ENCODE data around the gene TLN1.

The TLN1 gene

DNA sequence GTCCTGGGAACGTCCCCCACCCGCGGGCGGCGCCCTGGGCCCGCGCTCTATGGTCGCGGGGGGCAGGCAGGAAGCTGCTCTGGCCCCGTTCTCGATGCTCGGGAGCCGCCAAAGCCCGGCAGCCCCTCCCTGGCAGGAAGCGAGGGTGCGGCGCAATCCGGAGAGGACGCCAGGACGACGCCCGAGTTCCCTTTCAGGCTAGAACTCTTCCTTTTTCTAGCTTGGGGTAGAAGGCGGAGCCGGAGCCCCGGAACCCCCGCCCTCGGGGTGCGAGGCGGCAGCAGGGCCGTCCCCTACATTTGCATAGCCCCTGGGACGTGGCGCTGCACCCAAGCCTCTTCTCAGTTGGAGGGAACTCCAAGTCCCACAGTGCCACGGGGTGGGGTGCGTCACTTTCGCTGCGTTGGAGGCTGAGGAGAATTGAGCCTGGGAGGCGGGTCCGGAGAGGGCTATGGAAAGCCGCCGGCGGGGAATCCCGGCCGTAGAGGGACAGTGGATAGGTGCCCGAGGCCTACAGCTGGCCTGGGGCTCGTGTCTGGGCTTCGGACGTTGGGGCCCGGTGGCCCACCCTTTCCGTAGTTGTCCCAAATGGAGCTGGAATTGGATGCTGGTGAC is at the start of gene TLN1, which contains the start of gene CREB3:
Gene TLN1, minus strand, starts transcription at position 11 of the 615 bp plus-strand sequence. CDS start 6,501 bp downstream, outside the sequence.
Gene CREB3, plus strand, starts transcription at position 482 of the 615 bp plus-strand sequence. Its CDS starts 107 bp downstream, at position 589.
- DNase-seq (ENCODE audit: low read depth) = peak; percentile 94

DNA sequence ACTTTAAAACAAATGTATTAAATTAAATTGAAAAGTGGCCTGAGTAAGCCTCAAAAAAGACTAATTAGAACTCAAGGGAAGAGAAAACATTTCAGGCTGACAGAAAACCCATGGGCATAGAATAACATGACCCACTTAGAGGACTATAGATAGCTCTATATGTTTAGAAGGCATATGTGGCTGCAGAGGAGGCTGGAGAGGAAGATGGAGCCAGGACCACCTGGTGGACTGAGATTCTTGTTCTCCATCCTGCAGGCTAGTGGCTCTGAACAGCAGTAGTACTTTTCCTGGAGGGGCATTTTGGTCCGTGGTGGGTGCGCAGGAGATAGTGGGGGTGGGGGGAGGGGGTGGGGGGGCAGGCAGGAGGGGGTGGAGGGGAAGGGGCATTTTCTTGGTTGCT is 49.1 kb upstream of the TLN1 start:
- no peak for DNase-seq (ENCODE audit: low read depth)

GRCh38 chr9:35778496-35778895 is 46.5 kb upstream of the TLN1 start:
- no peak for DNase-seq (ENCODE audit: low read depth)

DNA sequence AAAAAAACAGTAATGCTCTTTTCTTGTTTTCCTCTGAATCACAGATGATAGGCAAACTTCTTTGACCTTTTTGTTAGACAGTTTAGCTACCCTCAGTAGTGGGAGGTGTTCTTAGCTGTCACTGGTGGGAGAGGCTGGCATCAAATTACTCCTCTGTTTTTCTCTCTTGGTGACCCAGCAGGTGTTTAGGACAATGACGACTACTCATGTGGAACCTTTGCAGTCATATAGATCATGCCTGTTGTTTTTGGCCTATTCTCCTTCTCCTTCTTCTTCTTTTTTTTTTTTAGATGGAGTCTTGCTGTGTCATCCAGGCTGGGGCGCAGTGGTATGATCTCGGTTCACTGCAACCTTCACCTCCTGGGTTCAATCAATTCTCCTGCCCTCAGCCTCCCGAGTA is 44.0 kb upstream of the TLN1 start:
- DNase-seq (ENCODE audit: low read depth) = no peak

DNA sequence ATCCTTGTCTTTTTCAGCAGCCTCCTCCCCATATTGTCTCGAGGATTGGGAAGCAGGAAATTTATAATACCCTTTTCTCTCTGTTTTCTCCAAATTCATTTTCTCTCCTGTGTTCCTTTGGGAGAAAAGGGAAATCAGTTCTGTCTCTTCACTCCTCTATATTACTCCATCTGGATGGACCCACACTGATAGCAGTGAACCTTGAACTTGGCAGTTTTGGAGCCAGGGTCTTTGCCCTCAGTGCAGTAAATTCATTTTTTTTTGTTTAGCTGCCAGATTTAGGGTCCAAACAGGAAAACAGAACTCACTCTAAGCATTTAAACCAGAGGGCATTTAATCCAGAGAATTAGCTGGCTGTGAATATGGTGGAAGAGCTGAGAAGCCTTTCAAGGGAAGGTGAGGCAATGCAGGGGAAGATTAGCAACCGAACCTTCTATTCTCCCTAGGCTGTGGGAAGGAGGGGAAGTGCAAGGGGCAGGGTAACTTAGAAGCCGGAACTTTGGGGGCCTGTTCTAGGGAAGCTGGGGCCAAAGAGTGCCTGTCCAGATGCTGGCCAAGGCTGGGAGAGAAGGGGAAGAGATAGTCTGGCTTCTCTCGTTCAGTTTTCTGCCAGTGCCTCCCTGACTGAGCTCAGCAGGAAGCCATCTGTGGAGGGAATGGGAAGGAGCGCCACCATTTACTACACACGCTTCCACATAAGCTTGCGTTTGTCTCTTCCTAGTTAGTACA is 43.1 kb upstream of the TLN1 start:
- no peak for DNase-seq (ENCODE audit: low read depth)

GRCh38 chr9:35771943-35772342 is 39.9 kb upstream of the TLN1 start:
- DNase-seq (ENCODE audit: low read depth) = no peak

GRCh38 chr9:35771534-35771933 is 39.5 kb upstream of the TLN1 start:
- no peak for DNase-seq (ENCODE audit: low read depth)

GRCh38 chr9:35771075-35771433 is 39.1 kb upstream of the TLN1 start:
- DNase-seq (ENCODE audit: low read depth) = no peak

GRCh38 chr9:35769763-35770162 is 37.8 kb upstream of the TLN1 start:
- DNase-seq (ENCODE audit: low read depth) = no peak

GRCh38 chr9:35767458-35767857 is 35.5 kb upstream of the TLN1 start:
- no peak for DNase-seq (ENCODE audit: low read depth)

DNA sequence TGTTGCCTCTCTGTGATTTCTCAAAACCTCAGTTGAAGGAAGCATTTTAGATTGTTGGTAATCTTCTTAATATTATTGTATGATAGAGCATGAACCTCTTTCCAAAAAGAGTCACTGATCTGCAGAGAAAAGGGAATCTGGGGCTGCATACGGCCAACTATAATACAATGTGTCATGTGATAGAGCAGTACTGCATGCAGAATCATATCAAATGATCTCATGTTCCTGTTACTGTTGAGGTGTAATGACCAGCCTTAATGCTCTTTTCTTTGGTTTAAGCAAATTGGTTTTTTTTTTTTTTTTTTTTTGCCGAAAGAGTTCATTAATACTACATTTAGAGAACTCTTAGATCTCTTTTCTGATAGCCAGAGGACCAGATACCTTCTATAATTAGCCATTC is 35.0 kb upstream of the TLN1 start:
- no peak for DNase-seq (ENCODE audit: low read depth)

DNA sequence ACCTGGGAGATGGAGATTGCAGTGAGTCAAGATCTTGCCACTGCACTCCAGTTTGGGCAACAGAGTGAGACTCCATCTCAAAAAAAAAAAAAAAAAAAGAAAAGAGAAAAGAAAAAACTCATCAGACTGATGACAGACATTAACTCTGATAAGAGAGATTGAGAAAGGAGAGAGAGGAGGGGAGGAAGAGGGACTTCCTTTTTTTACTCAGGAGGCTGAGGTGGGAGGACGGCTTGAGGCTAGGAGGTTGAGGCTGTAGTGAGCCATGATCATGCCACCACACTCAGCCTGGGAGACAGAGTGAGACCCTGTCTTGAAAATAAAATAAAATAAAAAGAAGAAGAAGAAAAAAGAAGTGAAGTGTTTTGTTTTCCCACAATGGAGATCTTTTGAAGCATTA is 31.8 kb upstream of the TLN1 start:
- DNase-seq (ENCODE audit: low read depth) = no peak

GRCh38 chr9:35763181-35763580 is 31.2 kb upstream of the TLN1 start:
- no peak for DNase-seq (ENCODE audit: low read depth)

- DNase-seq (ENCODE audit: low read depth) = no peak
Measured at GRCh38 chr9:35760651-35761050, 28.7 kb upstream of the TLN1 start.

DNA sequence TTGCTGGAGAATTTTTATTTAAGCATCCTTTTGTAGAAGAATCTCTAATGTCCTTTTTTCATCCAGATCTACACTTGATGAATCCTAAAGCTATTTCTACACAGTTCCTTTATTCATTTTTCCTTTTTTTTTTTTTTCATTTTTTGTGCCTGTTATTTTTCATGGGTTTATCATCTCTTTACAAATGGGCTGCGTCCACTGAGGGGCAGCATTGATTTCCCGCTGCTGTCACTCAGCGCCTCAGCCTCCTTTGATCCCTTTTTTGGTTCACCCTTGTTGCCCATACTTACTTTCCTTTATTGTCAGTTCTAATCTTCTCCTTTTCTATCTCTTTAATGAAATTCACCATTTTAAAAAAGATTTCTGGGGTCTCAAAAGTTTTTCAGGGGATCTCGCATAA is 27.8 kb upstream of the TLN1 start:
- DNase-seq (ENCODE audit: low read depth) = no peak

DNA sequence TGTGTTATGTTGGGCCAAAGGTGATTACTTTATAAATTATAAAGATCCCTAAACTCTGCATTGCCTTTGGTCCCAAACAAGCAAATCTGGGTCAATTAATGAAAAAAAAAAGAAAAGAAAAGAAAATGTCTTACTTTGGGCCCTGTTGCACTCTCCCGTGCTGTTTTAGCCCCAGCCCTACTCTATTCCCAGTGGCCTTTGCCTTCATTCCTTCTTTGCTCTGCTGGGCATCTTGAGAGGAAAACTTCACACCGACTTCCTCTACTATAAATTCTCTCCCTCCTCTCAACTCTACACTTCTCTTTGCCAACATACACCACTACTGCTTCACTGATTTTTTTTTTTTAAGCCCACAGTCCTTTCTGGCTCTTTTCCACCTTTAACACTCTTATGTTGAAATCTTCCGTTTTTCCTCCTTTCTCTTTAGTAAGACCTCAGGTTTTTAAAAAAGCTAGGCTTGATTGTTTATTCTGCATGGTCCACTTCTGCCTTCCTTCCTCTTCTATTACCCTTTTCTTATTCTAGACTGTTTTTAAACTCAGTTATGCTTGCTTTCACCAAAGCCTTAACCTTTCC is 26.6 kb upstream of the TLN1 start:
- DNase-seq (ENCODE audit: low read depth) = no peak

DNA sequence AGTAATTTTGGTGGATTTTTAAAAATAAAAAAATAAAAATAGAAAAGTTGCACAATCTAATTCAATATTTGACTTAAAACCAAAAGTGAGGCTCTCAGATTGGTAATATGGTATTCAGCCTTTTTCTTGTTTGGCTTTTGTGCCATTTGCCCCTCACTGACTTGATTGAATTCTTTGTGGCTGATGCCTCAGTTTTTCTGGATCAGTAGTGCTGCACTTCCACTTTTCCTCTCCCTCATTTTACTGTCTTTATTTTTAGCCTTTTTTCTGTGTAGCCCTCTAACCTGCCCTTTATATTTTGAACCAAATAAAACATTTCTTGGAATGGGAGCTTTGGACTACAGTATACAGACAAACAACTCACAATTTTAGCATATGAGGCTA is 25.9 kb upstream of the TLN1 start:
- DNase-seq (ENCODE audit: low read depth) = no peak

GRCh38 chr9:35757226-35757891 is 25.4 kb upstream of the TLN1 start:
- DNase-seq (ENCODE audit: low read depth) = no peak

DNA sequence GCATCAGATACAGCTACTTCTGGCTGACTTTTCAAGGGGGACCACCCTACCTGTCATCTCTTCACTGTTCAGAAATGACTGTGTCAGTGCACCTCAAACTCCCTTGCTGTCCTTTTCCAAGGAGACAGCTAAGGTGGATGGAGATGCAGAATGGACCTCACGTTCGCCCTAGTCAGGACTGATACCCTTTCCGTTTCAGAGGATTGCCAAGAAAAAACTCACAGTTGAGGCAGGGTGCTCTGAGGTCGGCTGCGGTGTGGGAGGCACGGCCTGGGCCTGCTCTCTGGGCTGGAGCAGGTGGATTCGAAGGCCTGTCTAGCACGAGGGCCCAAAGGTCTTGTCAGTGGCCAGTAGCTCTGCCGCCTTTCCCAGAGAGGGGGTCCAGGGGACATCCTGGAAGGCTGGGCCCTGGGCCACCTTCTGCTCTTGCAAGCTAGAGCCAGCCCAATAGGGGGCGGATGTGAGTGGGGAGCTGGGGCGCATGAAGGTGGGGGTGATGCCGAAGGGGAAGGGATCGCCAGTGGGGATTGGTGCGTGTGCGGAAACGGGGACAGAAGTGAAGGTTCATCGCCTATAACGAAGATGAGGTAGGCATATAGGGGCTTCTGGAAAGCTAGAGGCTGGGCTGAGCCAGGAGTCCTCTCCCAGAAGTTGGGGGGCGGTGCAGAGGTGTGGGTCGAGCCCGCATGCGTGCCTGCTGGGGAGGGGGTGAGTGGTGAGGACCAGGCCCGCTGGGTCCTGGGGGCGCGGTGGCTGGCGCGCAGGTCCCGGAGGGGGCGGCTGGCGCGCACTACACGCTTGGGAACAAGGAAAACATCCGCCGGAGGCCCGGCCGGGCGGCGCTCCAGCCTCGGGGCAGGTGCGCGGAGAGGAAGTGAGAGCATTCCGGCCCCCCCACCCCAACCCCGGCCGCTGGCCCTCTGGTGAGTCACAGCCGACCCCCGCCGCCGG is 24.6 kb upstream of the TLN1 start:
- peak; percentile 67 for DNase-seq (ENCODE audit: low read depth)

- no peak for DNase-seq (ENCODE audit: low read depth)
Measured at GRCh38 chr9:35755071-35755470, 23.1 kb upstream of the TLN1 start.

DNA sequence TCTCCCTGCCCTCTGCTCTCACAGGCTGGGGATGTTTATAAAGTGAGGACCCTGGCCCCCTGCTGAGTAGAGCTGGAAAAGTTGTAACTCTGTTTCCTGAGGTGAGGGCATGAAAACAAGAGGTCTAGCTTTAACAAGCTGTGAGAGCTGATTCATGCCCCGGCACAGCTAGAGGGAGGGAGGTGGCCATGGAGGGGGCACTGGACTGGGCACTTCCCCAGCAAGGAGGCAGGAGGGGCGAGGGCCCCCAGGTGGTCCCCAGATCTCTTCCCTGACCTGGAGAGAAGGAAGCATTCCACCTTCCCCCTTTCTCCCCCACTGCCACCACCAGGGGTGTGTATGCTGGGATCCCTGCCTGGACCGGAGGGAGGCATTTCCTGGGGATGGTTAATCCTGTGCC is 22.3 kb upstream of the TLN1 start, which contains the start of gene MSMP:
Gene MSMP, minus strand, starts transcription at position 13 of the 400 bp plus-strand sequence. CDS start 147 bp downstream, outside the sequence.
- no peak for DNase-seq (ENCODE audit: low read depth)

- DNase-seq (ENCODE audit: low read depth) = no peak
Measured at GRCh38 chr9:35753466-35753865, 21.5 kb upstream of the TLN1 start.

All from stimulated activated CD4-positive, alpha-beta T cell treated with anti-CD3 and anti-CD28 coated beads, Interleukin-2, amount 100 ng/mL, for 4 hours (primary cell).